ENCODE data around the gene SLPI. TPM values are rescaled to one million over a fixed set of nuclear protein-coding genes. Genes with fewer than 3 reads are reported as not detected.

The SLPI gene
- total and polyA plus RNA-seq, 10 of the 15 experiments (the other 5 are each of a cell fraction or from before 2014, with no cell fraction given) = 0.56 to 1.4 TPM; not detected in 8

GRCh38 chr20:45301824-45302271, 47.5 kb upstream of the SLPI start (continued):
- TF ChIP-seq, protein P1, sequence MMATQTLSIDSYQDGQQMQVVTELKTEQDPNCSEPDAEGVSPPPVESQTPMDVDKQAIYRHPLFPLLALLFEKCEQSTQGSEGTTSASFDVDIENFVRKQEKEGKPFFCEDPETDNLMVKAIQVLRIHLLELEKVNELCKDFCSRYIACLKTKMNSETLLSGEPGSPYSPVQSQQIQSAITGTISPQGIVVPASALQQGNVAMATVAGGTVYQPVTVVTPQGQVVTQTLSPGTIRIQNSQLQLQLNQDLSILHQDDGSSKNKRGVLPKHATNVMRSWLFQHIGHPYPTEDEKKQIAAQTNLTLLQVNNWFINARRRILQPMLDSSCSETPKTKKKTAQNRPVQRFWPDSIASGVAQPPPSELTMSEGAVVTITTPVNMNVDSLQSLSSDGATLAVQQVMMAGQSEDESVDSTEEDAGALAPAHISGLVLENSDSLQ (IDR thresholded peaks at IDR 0.05) = peak; percentile 45; the same call in 1 of the 2 replicates
- TF ChIP-seq HDAC6 (IDR thresholded peaks at IDR 0.05; ENCODE audit: unreplicated experiment) (no peak), ETV6 (conservative IDR thresholded peaks at IDR 0.05 in 1 of 2, IDR thresholded peaks at IDR 0.05 in 1 of 2; ENCODE audit: borderline replicate concordance in 1 of 2, low read depth in 1 of 2) (no peak), EGR1 (IDR thresholded peaks at IDR 0.05; ENCODE audit: borderline replicate concordance in 1 of 2, low read depth in 2 of 2, low read length in 2 of 2) (no peak), REST (IDR thresholded peaks at IDR 0.05; ENCODE audit: low read depth, low read length) (no peak), EP300 (IDR thresholded peaks at IDR 0.05; ENCODE audit: borderline replicate concordance in 1 of 2, control insufficient read depth in 1 of 2, low read depth in 2 of 2, low read length in 2 of 2) (no peak), BHLHE40 (IDR thresholded peaks at IDR 0.05; ENCODE audit: borderline replicate concordance in 1 of 2, low read depth in 2 of 2, low read length in 1 of 2) (peak in 1 of 2 experiments; percentile 52; a peak in 2 of 4 replicates), NFYB (IDR thresholded peaks at IDR 0.05; ENCODE audit: insufficient read depth, low read depth, low read length) (no peak), ZSCAN29 (IDR thresholded peaks at IDR 0.05) (no peak), CREM (IDR thresholded peaks at IDR 0.05; ENCODE audit: low read depth) (no peak), HDAC2 (IDR thresholded peaks at IDR 0.05) (no peak), ATF2 (IDR thresholded peaks at IDR 0.05; ENCODE audit: low read length) (no peak), CREB1 (IDR thresholded peaks at IDR 0.05; ENCODE audit: low read depth) (no peak)
- TF ChIP-seq, protein P2, sequence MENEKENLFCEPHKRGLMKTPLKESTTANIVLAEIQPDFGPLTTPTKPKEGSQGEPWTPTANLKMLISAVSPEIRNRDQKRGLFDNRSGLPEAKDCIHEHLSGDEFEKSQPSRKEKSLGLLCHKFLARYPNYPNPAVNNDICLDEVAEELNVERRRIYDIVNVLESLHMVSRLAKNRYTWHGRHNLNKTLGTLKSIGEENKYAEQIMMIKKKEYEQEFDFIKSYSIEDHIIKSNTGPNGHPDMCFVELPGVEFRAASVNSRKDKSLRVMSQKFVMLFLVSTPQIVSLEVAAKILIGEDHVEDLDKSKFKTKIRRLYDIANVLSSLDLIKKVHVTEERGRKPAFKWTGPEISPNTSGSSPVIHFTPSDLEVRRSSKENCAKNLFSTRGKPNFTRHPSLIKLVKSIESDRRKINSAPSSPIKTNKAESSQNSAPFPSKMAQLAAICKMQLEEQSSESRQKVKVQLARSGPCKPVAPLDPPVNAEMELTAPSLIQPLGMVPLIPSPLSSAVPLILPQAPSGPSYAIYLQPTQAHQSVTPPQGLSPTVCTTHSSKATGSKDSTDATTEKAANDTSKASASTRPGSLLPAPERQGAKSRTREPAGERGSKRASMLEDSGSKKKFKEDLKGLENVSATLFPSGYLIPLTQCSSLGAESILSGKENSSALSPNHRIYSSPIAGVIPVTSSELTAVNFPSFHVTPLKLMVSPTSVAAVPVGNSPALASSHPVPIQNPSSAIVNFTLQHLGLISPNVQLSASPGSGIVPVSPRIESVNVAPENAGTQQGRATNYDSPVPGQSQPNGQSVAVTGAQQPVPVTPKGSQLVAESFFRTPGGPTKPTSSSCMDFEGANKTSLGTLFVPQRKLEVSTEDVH (IDR thresholded peaks at IDR 0.05; ENCODE audit: low read depth, partially characterized antibody) = no peak
- TF ChIP-seq, protein P3, sequence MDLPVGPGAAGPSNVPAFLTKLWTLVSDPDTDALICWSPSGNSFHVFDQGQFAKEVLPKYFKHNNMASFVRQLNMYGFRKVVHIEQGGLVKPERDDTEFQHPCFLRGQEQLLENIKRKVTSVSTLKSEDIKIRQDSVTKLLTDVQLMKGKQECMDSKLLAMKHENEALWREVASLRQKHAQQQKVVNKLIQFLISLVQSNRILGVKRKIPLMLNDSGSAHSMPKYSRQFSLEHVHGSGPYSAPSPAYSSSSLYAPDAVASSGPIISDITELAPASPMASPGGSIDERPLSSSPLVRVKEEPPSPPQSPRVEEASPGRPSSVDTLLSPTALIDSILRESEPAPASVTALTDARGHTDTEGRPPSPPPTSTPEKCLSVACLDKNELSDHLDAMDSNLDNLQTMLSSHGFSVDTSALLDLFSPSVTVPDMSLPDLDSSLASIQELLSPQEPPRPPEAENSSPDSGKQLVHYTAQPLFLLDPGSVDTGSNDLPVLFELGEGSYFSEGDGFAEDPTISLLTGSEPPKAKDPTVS (IDR thresholded peaks at IDR 0.05; ENCODE audit: low read depth, low read length) = no peak
- TF ChIP-seq, protein P4, sequence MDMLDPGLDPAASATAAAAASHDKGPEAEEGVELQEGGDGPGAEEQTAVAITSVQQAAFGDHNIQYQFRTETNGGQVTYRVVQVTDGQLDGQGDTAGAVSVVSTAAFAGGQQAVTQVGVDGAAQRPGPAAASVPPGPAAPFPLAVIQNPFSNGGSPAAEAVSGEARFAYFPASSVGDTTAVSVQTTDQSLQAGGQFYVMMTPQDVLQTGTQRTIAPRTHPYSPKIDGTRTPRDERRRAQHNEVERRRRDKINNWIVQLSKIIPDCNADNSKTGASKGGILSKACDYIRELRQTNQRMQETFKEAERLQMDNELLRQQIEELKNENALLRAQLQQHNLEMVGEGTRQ (IDR thresholded peaks at IDR 0.05; ENCODE audit: borderline replicate concordance, low read depth, low read length) = no peak
